HG02884 (cell line): Measurements from ENCODE around the gene ATG9B.

Experiments
- ATAC-seq: cut with Tn5 transposase; IDR thresholded peaks from one replicate; pipeline ENCODE4 v1.9.1; 2021; ENCODE audit warnings: mild to moderate bottlenecking, moderate library complexity; ENCODE audit not compliant: unreplicated experiment

Gene ATG9B

GRCh38 chr7:150983893-150984368, 40.4 kb downstream of the ATG9B start:
- no peak for ATAC-seq

GRCh38 chr7:150982351-150982750, 41.9 kb downstream of the ATG9B start:
- no peak for ATAC-seq

GRCh38 chr7:150981644-150982043, 42.6 kb downstream of the ATG9B start:
- ATAC-seq, result no peak

- ATAC-seq, result no peak
These were observed 43.6 kb downstream of the ATG9B start for GRCh38 chr7:150980663-150981062.

GRCh38 chr7:150979713-150980390, 44.4 kb downstream of the ATG9B start:
- no peak for ATAC-seq

GRCh38 chr7:150978126-150978789, 46.0 kb downstream of the ATG9B start, which contains the start of gene KCNH2:
KCNH2 (minus strand) TSS chr7:150978321; CDS start chr7:150977913, 408 bp downstream.
- ATAC-seq, result no peak

- no peak for ATAC-seq
These were observed 46.7 kb downstream of the ATG9B start for GRCh38 chr7:150977382-150978125.

GRCh38 chr7:150976529-150977381, 47.5 kb downstream of the ATG9B start:
- ATAC-seq, result no peak

- ATAC-seq, result no peak
These were observed 48.6 kb downstream of the ATG9B start for GRCh38 chr7:150975536-150976319.

GRCh38 chr7:150974468-150975391, 49.6 kb downstream of the ATG9B start:
- no peak for ATAC-seq

- ATAC-seq, result no peak
These were observed 50.5 kb downstream of the ATG9B start for GRCh38 chr7:150973571-150974451.

GRCh38 chr7:150972741-150973140, 51.6 kb downstream of the ATG9B start:
- no peak for ATAC-seq

GRCh38 chr7:150972023-150972468, 52.2 kb downstream of the ATG9B start:
- ATAC-seq, result no peak

GRCh38 chr7:150971242-150972022, 52.9 kb downstream of the ATG9B start:
- ATAC-seq, result no peak

- no peak for ATAC-seq
These were observed 53.9 kb downstream of the ATG9B start for GRCh38 chr7:150970424-150970823.

- ATAC-seq, result no peak
These were observed 54.8 kb downstream of the ATG9B start for GRCh38 chr7:150969475-150969874.

GRCh38 chr7:150968734-150969372, 55.4 kb downstream of the ATG9B start:
- no peak for ATAC-seq
